HEK293 (cell line): ENCODE results near the gene DDX24.

Experiments
- BCL11B ChIP-seq: fragments of 450-650 bp; formaldehyde crosslinking; IDR thresholded peaks from 2 replicates; pipeline ENCODE4 v1.5.1; 2016; ENCODE audit warnings: low read depth, missing biosample characterization, missing genetic modification characterization
- INSM2 ChIP-seq: fragments of 450-650 bp; formaldehyde crosslinking; IDR thresholded peaks from 2 replicates; pipeline ENCODE4 v1.5.1; 2016; ENCODE audit warnings: missing biosample characterization, missing genetic modification characterization
- MYNN ChIP-seq: fragments of 450-650 bp; formaldehyde crosslinking; IDR thresholded peaks from 2 replicates; pipeline ENCODE4 v1.5.1; 2016; ENCODE audit warnings: missing biosample characterization, missing genetic modification characterization, borderline replicate concordance
- ZBTB7A ChIP-seq: fragments of 450-650 bp; formaldehyde crosslinking; IDR thresholded peaks from 2 replicates; pipeline ENCODE4 v1.5.1; 2016; ENCODE audit warnings: low read depth, missing biosample characterization, missing genetic modification characterization
- ZFP3 ChIP-seq: fragments of 450-650 bp; formaldehyde crosslinking; IDR thresholded peaks from 2 replicates; pipeline ENCODE4 v1.5.1; 2016; ENCODE audit warnings: low read depth, missing biosample characterization, missing genetic modification characterization
- ZNF133 ChIP-seq: fragments of 450-650 bp; formaldehyde crosslinking; IDR thresholded peaks from 2 replicates; pipeline ENCODE4 v1.5.1; 2016; ENCODE audit warnings: missing biosample characterization, missing genetic modification characterization
- ZNF211 ChIP-seq: fragments of 450-650 bp; formaldehyde crosslinking; IDR thresholded peaks from 2 replicates; pipeline ENCODE4 v1.5.1; 2016; ENCODE audit warnings: low read depth, missing biosample characterization, missing genetic modification characterization
- ZNF488 ChIP-seq: fragments of 450-650 bp; formaldehyde crosslinking; IDR thresholded peaks from 2 replicates; pipeline ENCODE4 v1.5.1; 2016; ENCODE audit warnings: missing biosample characterization, missing genetic modification characterization
- ZNF513 ChIP-seq: fragments of 450-650 bp; IDR thresholded peaks from 2 replicates; pipeline ENCODE4 v1.5.1; 2018; ENCODE audit warnings: missing biosample characterization, missing genetic modification characterization
- ZNF76 ChIP-seq: fragments of 450-650 bp; formaldehyde crosslinking; IDR thresholded peaks from 2 replicates; pipeline ENCODE4; 2016; ENCODE audit warnings: low read depth, missing biosample characterization, missing genetic modification characterization, borderline replicate concordance
- ZNF785 ChIP-seq: fragments of 450-650 bp; formaldehyde crosslinking; IDR thresholded peaks from 2 replicates; pipeline ENCODE4 v1.5.1; 2016; ENCODE audit warnings: missing biosample characterization, missing genetic modification characterization
- ZNF837 ChIP-seq: fragments of 450-650 bp; formaldehyde crosslinking; IDR thresholded peaks from 2 replicates; pipeline ENCODE4 v1.5.1; 2016; ENCODE audit warnings: missing biosample characterization, missing genetic modification characterization

GRCh38 chr14:94045101-94045500 is 35.9 kb downstream of the DDX24 start:
- no peak for TF ChIP-seq BCL11B (tag by site-specific recombination)
- TF ChIP-seq ZFP3 (tag by site-specific recombination): no peak
- no peak for TF ChIP-seq INSM2 (tag by site-specific recombination)
- no peak for TF ChIP-seq ZNF76 (tag by site-specific recombination)
- no peak for TF ChIP-seq ZNF488
- TF ChIP-seq ZNF837 (tag by site-specific recombination): no peak
- TF ChIP-seq ZNF133 (tag by site-specific recombination): no peak
- no peak for TF ChIP-seq ZNF211 (tag by site-specific recombination)
- no peak for TF ChIP-seq ZBTB7A (tag by site-specific recombination)
- TF ChIP-seq ZNF513 (tag by site-specific recombination): no peak
- no peak for TF ChIP-seq MYNN (tag by site-specific recombination)
- no peak for TF ChIP-seq ZNF785 (tag by site-specific recombination)
